ENCODE measurements around the gene KIF13A. TPM values are rescaled to one million over a fixed set of nuclear protein-coding genes. Genes with fewer than 3 reads are reported as not detected.
A peak's percentile ranks its signal among the peaks of the same experiment; 100 is the strongest.

Gene KIF13A
- total and polyA plus RNA-seq, 2 experiments from 2014 or later, result 8.4 to 28.2 TPM

DNA sequence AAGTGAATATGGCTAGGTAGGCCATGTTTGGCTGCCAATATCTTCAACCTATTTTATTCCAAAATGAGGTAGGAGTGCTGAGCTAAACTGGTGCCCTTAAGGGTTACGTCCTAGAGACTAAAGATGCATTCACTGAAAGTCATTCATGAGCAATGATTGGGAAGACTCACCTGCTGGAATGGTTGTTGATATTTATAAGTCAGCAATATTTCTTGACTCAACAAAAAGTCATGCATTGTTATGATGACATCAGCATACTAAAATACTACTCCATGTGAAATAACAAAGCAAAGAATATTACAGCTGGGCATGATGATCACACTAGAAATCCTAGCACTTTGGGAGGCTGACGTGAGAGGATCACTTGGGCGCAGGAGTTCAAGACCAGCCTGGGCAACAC is 263.1 kb downstream of the KIF13A start:
- peaks cover 3% of the 10 kb centered on the region; the same call in 2 of the 3 replicates for H3K9me3 Mint-ChIP-seq
- H3K4me3 Mint-ChIP-seq, result no peak overlapping the region
- no peaks in the 10 kb centered on the region for H3K36me3 ChIP-seq (ENCODE audit: insufficient read depth)
- no peak overlapping the region for H3K4me2 ChIP-seq
- H3K27me3 ChIP-seq (ENCODE audit: insufficient read depth), result no peaks in the 10 kb centered on the region
- ATAC-seq, result no peak
- no peak for TF ChIP-seq NANOG (IDR thresholded peaks at IDR 0.05; ENCODE audit: borderline replicate concordance)
- no peak for TF ChIP-seq EZH2 (IDR thresholded peaks at IDR 0.05; ENCODE audit: low read depth, unreplicated experiment)
- no peak for TF ChIP-seq CREB1 (CRISPR knock-in tag; IDR thresholded peaks at IDR 0.05; ENCODE audit: low read depth)
- no peak for TF ChIP-seq CTCF (conservative IDR thresholded peaks at IDR 0.05; ENCODE audit: low read depth in 2 of 2)
- no peak for TF ChIP-seq POLR2AphosphoS5 (IDR thresholded peaks at IDR 0.05; ENCODE audit: low read depth)
- peaks cover 15% of the 10 kb centered on the region for H3K4me1 Mint-ChIP-seq
- H3K79me2 ChIP-seq (replicated peaks; ENCODE audit: insufficient read depth), result no peaks in the 10 kb centered on the region
- H3K4me3 ChIP-seq, result no peak overlapping the region
- DNase-seq (ENCODE audit: low spot score), result no peak
- no peaks in the 10 kb centered on the region for H3F3A ChIP-seq (replicated peaks; ENCODE audit: low read depth)
- H4K20me1 ChIP-seq (replicated peaks; ENCODE audit: insufficient read depth), result no peaks in the 10 kb centered on the region
- H3K4me1 ChIP-seq (ENCODE audit: insufficient read depth), result no peaks in the 10 kb centered on the region
- peaks cover 2% of the 10 kb centered on the region for H3K27me3 Mint-ChIP-seq (ENCODE audit: insufficient read depth, low read depth, poor library complexity)
- no peak overlapping the region for H3K27ac ChIP-seq (ENCODE audit: low read depth)
- H3K27ac Mint-ChIP-seq, result peak overlapping the region; percentile 77
- H3K36me3 Mint-ChIP-seq (ENCODE audit: low read depth), result no peaks in the 10 kb centered on the region
- H3K9me2 ChIP-seq (ENCODE audit: insufficient read depth), result no peaks in the 10 kb centered on the region
- H2AFZ ChIP-seq, result 0 out of 2 replicates have a peak overlapping the region, but pooled peaks have one; percentile 56

DNA sequence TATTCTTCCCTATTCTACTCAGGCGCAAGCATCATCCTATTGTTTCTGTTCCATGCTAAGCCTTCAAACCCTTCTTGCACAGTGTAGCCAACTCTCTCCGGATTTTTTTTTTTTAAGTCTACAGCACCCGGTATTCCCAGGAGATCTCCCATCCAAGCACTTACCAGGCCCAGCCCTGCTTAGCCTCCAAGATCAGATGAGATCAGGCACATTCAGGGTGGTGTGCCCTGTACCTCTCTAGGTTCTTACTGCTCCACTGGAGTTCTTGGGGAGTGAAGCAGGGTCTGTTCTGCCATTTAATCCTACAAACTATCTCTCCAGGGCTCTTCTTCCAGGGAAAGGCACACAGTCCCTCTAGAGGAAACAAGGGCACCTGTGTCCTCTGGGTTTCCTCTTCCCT is 265.8 kb downstream of the KIF13A start:
- Histone ChIP-seq H3F3A (replicated peaks; ENCODE audit: low read depth) (no peaks in the 10 kb centered on the region), H3K36me3 (ENCODE audit: insufficient read depth) (no peaks in the 10 kb centered on the region), H3K79me2 (replicated peaks; ENCODE audit: insufficient read depth) (no peaks in the 10 kb centered on the region), H2AFZ (peak overlapping the region; percentile 74; the same call in 1 of the 2 replicates), H3K27me3 (ENCODE audit: insufficient read depth) (no peaks in the 10 kb centered on the region), H3K4me2 (no peak overlapping the region), H3K9me2 (ENCODE audit: insufficient read depth) (no peaks in the 10 kb centered on the region), H3K27ac (ENCODE audit: low read depth) (0 out of 2 replicates have a peak overlapping the region, but pooled peaks have one; percentile 26), H4K20me1 (replicated peaks; ENCODE audit: insufficient read depth) (no peaks in the 10 kb centered on the region), H3K4me1 (ENCODE audit: insufficient read depth) (no peaks in the 10 kb centered on the region), H3K4me3 (no peak overlapping the region)
- H3K27ac Mint-ChIP-seq, result no peak overlapping the region
- no peak overlapping the region for H3K4me3 Mint-ChIP-seq
- no peak for DNase-seq (ENCODE audit: low spot score)
- peaks cover 15% of the 10 kb centered on the region for H3K4me1 Mint-ChIP-seq
- H3K9me3 Mint-ChIP-seq, result no peaks in the 10 kb centered on the region
- ATAC-seq, result no peak
- H3K36me3 Mint-ChIP-seq (ENCODE audit: low read depth), result no peaks in the 10 kb centered on the region
- peaks cover 5% of the 10 kb centered on the region for H3K27me3 Mint-ChIP-seq (ENCODE audit: insufficient read depth, low read depth, poor library complexity)
- TF ChIP-seq POLR2AphosphoS5 (IDR thresholded peaks at IDR 0.05; ENCODE audit: low read depth) (no peak), ZNF462 (CRISPR knock-in tag; IDR thresholded peaks at IDR 0.05) (no peak), NANOG (IDR thresholded peaks at IDR 0.05; ENCODE audit: borderline replicate concordance) (no peak)

Data from GM23338 (cell line).